GM18907 (cell line): ENCODE data around the gene CD9.
"Not testable (repeated sequence)": the region's sequence is repeated elsewhere in the genome, so short reads cannot be mapped to it uniquely, and the experiment has no call there.

ENCODE experiments used
- ATAC-seq: cut with Tn5 transposase; IDR thresholded peaks from one replicate; pipeline ENCODE4 v1.9.1; 2021; ENCODE audit warnings: mild to moderate bottlenecking, moderate library complexity; ENCODE audit not compliant: unreplicated experiment

CD9 gene

DNA sequence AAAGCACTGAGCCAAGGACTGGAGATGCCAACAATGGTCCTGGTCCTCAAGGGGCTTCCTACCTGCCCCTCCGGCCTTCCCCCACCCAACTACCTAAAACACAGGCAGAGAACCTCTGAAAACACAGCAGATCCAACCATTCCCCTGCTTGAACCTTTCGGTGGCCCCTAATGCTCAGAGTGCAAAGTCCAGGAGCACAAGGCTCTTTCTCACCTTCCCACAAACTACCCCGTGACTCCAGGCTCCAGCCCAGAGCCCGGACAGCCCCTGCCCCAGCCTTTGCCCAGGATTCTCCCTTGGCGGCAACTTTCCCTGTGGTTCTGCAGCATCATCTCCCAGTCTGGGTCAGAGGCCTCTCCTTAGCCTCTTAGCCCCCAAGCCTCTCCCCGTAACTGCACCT lies 1.6 kb upstream of the CD9 start:
- no peak for ATAC-seq

GRCh38 chr12:6198985-6199530 lies 1.1 kb upstream of the CD9 start:
- ATAC-seq = no peak

GRCh38 chr12:6199531-6200255 lies 507 bp upstream of the CD9 start:
- no peak for ATAC-seq

- no peak for ATAC-seq
Observed at GRCh38 chr12:6201213-6201608, 1.0 kb downstream of the CD9 start.

- ATAC-seq = no peak
Observed at GRCh38 chr12:6201826-6202225, 1.6 kb downstream of the CD9 start.

GRCh38 chr12:6202304-6202703 lies 2.1 kb downstream of the CD9 start:
- no peak for ATAC-seq

- ATAC-seq = no peak
Observed at GRCh38 chr12:6202846-6203245, 2.6 kb downstream of the CD9 start.

- no peak for ATAC-seq
Observed at GRCh38 chr12:6203601-6204000, 3.4 kb downstream of the CD9 start.

DNA sequence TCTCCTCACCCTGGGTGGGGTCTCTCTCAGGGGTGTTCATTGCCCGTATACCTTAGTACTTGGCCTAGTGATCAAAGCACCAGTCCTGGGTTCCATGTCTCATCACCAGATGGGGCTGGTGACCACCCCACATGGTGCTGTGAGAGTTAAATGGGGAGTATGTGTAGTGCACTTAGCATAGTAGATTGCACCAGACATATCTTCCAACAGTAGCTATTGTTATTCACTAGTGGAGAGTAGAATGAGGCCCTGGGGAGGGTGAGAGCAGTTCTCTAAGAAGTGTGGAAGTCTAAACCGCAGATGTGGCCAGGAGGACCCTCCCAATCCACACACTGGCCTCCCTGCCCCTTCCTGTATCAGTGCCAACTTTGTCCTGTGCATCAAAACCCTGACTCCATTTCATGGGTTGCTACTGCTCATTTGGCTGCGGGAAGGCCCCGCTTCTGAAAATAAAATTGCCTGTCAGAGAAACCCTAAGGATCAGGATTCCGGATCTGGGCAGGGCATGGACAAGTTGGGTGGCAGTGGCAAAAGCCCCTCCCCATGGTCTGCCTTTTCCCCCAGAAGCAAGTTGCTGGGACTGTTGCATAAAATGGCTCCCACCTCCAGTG lies 4.4 kb downstream of the CD9 start:
- no peak for ATAC-seq

DNA sequence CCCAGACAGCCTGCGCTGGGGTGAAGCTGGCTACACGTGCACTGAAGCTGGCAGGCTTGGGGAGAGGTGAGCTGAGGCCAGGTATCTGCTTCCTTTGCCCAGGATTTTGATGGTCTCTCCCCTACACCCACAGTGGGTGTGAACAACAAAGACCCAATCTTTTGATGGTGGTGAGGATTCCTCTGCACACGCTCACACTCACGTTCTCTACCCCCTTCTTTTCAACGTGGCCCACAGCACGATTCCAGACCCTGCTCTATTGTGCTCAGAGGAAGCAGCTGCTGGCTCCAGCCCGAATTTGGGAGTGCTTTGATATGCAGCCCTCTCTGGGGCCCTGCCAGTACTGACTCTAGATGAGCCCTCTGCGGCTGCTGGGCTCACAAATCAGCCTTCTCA lies 4.9 kb downstream of the CD9 start:
- no peak for ATAC-seq

DNA sequence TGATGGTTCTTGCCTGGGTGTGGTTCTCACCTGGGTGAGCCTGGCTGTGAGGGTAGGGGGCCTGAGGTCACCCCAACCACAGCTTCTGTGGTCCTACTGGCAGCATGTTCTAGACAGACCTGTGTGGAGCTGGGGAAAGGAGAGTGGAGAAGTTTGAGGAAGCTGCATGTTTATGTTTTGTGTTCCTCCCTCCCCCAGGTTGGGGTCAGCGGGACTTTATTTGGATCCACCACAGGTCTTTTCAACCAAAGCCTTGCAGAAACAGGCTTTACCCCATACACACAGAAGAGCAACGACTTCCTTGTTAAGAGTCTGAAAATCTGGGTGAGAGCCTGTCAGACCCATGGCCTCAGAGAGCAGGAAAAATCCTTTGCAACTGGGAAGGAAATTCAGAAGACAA lies 5.6 kb downstream of the CD9 start:
- no peak for ATAC-seq

DNA sequence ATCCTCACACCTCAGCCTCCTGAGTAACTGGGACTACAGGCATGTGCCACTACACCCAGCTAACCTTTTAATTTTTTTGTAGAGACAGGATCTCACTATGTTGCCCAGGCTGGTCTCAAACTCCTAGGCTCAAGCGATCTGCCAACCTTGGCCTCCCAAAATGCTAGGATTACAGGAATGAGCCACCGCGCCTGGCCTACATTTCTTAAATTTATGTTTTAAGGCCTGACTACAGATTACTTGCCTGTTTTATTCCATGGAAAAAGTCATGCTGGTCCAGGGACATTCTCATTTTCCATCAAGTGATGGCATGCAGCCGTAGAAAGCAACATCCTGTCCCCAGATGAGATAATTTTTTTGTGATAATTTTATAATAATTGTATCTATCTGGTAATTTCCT lies 6.1 kb downstream of the CD9 start:
- ATAC-seq = no peak

DNA sequence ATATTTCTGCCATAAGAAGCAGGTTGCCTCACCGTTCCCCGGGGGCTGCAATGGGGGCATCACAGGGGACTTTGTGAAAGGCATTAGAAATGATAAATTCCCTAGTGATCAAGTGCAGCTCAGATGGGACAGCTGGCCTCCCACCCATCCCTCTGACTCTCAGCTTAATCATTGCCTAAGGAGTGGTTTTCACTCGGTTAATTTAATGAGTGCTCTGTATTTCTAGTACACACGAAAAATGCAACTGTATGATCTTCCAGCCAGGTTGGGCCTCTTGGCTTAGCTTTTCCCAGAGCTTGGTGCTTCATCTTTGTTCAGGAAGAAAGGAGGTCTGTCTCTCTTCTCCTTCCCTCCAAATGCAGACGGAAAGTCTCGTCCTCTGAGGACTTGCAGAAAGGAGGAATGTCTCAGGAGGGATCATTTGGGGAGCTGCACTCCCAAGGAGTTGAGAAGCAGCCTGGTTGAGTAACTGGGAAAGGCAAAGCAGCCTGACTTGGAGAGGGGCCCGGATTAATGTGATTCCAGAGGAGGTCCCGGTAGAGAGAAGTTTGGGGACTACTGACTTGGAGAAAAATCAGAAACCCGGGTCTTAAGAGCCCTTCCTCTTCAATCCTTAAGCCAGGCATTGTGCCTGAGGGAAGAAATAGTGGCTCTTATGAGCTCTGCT lies 7.2 kb downstream of the CD9 start:
- ATAC-seq = no peak

DNA sequence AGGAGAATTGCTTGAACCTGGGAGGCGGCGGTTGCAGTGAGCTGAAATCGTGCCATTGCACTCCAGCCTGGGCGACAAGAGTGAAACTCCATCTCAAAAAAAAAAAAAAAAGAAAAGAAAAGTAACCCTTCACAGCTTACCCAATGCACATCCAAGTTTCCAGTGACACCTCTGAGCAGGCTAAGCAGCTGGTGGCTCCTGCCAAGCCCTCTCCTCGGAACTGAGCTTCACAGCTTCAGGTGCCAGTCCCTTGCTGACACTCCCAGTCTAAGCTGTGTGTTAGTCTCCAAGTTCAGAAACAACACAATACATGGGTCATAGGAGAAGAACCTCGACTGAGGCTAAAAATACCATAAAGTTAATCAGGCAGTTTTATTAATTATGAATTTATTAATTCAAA lies 7.9 kb downstream of the CD9 start:
- ATAC-seq = no peak

DNA sequence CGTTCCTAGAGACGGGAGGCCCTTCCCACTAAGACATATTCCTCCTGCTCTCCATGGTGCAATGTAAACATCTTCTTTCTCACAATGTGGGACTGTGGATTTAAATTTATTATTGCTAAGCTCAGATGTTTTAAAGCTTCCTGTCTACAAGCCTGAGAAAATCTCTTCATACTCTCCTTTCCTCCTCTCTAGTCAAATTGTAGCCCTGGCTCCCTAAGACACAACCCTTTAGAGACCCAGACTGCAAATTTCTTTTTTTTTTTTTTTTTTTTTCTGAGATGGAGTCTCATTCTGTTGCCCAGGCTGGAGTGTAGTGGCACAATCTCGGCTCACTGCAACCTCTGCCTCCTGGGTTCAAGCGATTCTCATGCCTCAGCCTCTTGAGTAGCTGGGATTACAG lies 9.2 kb downstream of the CD9 start:
- ATAC-seq = not testable (repeated sequence)

GRCh38 chr12:6211421-6211869 lies 11.2 kb downstream of the CD9 start:
- no peak for ATAC-seq

DNA sequence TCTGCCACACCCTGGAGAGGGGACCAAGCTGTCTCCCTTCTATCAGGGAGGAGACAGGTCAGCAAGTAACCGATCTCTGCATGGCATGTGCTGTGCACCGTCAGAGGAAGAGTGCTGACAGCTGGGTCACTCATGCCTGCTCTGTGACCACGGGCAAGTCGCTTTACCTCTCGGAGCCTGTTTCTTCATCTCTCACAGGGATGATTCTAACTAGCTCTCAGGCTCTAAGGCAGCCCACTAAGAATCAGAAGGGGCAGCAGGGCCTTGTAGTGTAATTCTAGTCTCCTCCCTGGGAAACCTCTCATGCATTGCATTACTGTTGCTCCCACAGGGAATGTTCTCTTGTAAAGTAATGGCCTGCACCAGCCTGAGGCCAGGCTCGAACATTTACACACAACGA lies 11.9 kb downstream of the CD9 start:
- ATAC-seq = no peak

GRCh38 chr12:6213969-6214368 lies 13.8 kb downstream of the CD9 start:
- ATAC-seq = no peak

- no peak for ATAC-seq
Observed at GRCh38 chr12:6214633-6215032, 14.4 kb downstream of the CD9 start.

- ATAC-seq = no peak
Observed at GRCh38 chr12:6215120-6215807, 15.1 kb downstream of the CD9 start.

DNA sequence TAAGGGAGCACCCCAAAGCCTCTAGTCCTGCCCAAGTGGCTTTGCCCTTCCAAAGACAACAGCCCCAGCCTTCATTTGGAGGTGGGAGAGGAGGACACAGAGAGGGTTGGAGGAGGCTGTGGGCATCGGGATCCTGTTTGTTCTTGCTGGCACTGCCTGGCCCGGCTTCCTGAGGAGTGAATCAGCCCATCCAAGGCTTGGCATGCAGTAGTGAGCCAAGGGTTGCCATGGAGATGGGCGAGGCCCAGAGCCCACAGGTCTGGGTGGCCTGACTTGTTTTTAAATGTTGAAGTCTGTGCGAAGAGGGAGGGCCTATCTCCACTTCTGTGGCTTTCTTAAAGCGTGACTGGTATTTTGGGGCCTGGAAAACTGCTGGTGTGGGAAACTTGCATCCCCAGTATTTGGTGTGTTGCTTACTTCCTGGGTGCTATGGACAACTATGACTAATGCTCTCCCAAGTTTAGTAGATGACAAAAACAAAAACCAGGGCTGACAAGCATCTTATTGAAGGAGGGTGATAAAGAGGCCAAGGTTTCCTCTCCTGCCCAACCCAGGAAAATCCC lies 15.8 kb downstream of the CD9 start:
- no peak for ATAC-seq
